GM18526 (cell line): ENCODE results near the gene AQP7.

Experiments used
- POLR2A ChIP-seq: IDR thresholded peaks from 3 replicates; pipeline ENCODE4 v1.6.1; 2011; ENCODE audit not compliant: insufficient read length; ENCODE audit errors: extremely low read depth

AQP7 gene

DNA sequence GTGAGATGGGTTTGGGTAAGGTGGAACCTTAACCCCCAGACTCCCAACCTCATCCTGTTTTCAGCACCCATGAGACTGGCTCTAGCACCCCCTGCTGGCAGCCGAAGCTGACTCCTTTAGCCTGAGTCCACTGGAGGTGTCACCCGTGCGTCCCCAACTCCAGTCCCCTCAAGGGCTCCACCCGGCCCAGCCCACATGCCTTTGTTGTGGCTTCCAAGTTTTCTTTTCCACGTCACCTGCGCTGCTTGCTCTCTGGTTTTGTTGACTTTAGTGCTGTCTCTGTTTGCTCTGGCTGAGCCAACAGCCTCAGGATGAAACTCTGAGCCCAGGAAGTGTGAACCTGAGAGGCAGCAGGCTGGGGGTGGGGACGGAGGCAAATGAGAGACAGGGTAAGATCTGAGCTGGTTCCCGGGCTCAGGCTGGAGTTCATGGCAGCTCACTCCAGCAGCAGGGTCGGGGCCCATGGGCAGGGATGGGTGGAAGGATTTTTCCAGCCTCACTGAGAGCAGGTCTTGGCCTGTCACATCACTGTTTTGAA, 13.2 kb upstream of the AQP7 start:
- no peak for TF ChIP-seq POLR2A

DNA sequence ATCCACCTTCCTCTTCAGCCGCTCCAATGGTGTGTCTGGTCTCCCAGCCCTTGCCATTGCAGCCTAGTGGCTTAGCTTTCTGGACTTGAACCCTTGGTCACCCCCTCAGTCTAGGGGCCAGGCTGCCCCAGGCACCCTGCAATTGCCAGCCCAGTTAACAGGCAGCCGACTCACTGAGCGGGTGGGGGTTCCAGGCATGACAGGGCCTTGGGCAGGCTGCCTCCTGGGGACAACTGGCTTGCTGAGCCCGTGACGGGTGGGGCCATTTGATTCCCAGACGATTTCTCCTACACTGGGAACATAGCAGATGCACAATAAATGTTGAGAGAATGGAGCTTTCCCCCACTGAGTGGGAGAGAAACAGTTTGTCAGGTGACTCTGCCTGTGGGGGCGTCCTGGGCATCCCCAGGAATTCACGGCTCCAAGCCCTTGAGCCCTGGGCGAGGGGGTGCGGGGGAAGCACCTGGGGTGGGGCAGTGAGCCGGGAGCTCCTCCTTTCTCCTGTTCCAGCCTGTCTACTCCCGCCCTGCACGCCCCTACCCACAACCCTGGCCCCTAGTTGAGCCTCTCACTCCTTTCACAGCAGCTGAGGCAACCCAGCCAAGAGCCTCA, 12.6 kb upstream of the AQP7 start:
- TF ChIP-seq POLR2A: no peak

DNA sequence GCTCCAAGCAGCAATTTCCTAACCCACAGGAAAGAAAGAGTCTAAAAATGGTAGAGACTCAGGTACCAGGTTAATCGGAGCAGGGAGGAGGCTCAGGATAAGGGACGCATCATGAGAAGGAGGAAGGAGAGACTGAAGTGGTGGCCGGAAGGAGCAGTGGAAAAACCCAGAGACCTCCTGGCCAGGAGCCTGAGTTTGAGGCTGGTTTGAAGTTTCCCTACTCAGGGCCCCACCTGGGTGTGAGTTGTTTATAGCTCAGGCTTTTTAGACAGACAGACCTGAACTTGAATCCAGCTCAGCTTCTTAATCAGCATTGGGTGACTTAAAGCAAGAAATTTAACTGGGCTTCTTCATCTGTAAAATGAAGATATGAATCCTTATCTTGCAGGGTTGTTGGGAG, 11.9 kb upstream of the AQP7 start:
- TF ChIP-seq POLR2A: no peak

DNA sequence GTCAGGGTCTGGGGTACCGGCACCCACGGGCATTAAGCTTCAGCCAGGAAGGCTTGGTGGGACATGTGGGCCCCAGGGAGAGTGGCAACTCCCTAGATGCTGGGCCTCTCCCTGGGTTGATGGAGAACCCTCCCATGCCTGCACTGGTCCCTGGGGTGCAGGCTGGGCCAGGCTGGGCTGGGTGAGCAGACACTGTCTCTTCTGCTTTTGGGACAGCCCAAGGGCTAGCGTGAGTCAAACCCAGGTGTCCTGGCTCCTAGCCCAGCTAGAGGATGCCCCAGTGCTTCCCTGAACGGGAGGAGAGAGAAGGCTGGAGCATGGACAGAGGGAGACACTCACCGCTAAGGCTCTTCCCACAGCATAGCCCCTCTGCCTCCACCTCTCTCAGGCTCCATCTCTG, 5.7 kb upstream of the AQP7 start:
- TF ChIP-seq POLR2A: no peak

- no peak for TF ChIP-seq POLR2A
These were observed 4.7 kb upstream of the AQP7 start for GRCh38 chr9:33407061-33407460.

- no peak for TF ChIP-seq POLR2A
These were observed 2.5 kb upstream of the AQP7 start for GRCh38 chr9:33404788-33405362.

- no peak for TF ChIP-seq POLR2A
These were observed 1.8 kb upstream of the AQP7 start for GRCh38 chr9:33403941-33404787.

DNA sequence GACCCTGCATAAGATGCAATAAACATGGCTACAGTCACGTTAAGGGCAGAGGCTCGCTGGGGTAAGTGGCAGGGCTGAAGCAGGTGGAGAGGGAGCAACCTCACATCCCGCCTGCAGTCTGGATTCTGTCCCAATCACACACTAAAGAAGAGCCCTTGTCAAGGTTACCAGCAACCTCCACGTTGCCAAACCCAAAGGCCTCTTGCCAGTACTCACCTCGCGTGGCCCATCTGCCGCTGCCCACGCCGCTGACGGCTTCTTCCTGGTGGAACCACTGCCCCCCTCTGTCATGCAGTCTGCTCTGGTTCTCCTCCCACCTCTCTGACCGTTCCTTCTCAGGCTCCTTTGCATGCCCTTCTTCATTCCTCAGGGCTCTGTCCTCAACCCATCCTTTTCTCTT, 8.8 kb downstream of the AQP7 start:
- no peak for TF ChIP-seq POLR2A

DNA sequence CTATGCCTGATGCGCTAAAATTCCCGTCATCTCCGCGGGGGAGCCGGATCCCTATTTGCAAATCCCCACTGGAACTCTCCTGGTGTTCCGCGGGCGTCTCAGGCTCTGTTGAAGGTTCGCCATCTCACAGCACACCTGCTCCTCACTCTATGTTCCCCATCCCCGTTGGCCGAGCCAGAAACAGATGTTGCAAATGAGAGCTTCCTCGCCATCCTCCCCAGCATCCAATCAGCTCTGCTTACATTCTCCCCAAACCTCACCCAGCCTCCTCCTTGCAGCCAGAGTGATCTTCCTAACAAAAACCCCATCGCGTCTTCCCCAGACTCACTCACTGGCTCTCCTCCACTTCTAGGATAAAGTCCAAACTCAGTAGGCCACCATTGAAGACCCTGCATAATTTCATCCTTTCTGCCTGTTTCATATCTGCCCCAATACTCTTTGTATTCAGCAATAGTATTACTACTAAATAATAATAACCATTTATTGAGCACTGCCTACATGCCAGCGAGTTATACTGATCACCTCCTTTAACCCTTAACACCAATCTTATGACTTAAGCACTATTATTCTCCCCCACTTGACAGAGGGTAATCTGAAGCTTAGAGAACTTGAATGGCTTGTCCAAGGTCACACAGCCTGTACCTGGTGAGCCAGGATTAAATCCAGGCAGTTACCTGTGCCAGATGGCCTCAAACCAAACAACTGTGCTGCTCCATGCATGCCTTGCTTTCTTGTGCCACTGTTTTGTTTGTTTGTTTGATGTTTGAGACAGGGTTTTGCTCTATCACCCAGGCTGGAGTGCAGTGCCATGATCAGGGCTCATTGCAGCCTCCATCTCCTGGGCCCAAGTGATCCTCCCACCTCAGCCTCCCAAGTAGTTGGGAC, 14.0 kb downstream of the AQP7 start:
- no peak for TF ChIP-seq POLR2A

- TF ChIP-seq POLR2A: no peak
These were observed 21.1 kb downstream of the AQP7 start for GRCh38 chr9:33381231-33381791.

GRCh38 chr9:33380390-33381094, 21.8 kb downstream of the AQP7 start:
- no peak for TF ChIP-seq POLR2A

DNA sequence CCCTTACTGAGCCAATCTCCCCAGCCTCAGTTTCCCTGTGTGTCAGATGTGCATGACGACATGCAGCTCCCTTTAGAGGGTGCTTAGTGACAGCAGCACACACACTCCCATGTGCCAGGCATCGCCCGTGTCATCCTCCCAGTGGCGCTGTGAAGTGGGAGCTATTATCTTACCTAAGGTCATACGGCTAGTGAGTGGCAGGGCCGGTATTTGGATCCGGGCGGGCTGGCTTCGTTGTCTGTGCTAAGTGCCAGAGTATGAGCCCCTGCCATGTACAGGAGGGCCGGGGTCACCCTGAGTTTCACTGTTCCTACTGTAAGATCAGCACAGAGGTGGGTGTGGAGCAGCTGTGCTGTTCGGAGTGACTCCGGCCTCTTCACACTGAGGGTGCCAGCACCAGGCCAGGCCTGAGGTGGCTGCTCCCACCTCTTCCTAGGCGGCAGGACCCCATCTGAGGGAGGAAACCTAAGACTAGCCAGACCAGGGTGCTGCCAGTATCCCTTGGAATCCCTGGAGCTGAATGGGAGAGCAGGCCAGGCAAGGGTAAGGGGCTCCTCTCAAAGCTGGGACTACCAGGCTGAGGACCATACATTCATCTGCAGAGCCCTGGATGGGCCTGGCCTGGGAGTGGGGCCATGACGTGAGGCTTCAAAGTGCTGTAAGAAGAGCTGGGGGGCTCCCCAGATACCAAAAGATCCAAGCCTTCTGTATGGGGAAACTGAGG, 22.5 kb downstream of the AQP7 start:
- no peak for TF ChIP-seq POLR2A

DNA sequence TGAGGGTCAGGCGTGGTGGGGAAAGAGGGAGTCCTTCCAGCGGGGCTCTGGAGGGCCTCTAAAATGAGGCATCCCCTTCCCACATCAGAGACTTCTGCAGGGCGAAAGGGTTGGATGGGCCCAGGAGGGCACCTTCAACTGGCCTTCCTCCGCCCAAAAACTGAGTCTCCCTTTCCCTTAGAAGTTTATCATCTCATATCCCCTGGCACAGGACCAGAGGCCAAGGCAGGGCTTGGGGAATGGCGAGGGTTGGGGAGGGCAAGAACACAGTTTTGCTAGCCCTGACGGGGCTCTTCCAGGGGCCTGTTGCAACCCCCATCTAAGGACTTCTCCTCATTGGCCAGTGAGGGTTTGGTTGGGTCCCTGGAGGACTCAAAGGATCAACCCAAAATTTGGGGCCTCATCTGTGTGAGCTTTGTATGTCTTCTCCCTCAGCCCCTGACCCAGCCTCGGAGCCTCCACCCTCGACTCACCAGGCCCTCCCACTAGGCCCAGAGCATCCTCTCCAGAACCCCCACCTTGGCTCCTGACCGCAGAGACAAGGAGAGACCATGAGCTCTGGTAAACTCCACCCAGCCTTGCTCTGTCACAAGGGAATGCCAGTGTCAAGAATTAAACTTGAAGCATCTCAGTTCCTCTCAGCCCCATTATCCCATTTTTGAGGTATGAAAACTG, 24.1 kb downstream of the AQP7 start:
- TF ChIP-seq POLR2A: no peak
